ENCODE results near the gene CHAD.

CHAD gene

DNA sequence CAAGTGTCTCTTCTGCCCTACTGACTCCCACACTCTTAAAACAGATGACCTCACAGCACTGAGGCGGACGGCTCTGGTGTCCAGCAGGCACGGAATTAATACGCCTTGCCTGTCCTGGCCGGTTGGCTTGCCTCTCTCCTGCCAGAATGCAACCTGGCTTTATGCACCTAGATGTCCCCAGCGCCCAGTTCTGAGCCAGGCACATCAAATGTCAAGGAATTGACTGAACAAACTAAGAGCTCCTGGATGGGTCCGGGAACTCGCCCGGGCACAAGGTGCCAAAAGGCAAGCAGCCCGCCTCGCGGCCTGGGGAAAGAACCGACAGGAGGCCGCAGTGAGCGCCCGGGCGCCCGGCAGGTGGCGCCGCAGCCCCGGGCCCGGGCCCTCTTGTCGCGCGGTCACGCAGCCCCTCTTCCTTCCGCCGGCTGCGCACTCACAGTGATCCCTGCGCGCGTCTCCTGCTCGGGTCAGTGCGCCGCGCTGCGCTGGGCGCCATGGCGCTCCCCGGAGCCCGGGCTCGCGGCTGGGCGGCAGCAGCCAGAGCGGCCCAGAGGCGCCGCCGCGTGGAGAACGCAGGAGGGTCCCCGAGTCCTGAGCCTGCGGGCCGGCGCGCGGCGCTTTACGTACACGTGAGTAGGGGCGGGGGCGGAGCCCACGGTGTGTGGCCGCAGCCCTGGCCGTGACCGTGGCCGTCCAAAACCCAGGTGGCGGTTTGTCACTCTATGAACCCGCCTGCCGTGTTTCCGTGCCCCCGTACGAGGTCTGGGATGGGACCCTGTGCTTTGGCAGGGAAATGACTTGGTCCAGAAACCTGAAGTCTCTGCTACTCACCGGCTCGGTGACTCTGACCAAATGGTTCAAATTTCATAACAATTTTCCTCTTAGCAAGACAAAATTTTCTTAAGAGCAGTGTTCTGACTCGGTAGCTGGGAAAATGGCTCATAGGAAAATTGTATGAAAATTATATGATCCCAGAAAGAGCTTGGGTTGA lies 10.0 kb upstream of the CHAD start, which contains the start of gene RSAD1 (continued):
- TF ChIP-seq ZNF350 (tag by site-specific recombination; IDR thresholded peaks at IDR 0.05) (no peak), HOXA7 (CRISPR knock-in tag; IDR thresholded peaks at IDR 0.05; ENCODE audit: borderline replicate concordance) (no peak), ZBTB7A (tag by site-specific recombination; IDR thresholded peaks at IDR 0.05; ENCODE audit: low read depth) (no peak), ZBTB17 (tag by site-specific recombination; IDR thresholded peaks at IDR 0.05) (no peak; the same call in 1 of the 2 replicates), ZNF621 (tag by site-specific recombination; IDR thresholded peaks at IDR 0.05) (no peak), ZBTB11 (tag by site-specific recombination; conservative IDR thresholded peaks at IDR 0.05; ENCODE audit: low read depth) (peak; percentile 66), KLF10 (tag by site-specific recombination; IDR thresholded peaks at IDR 0.05) (peak; percentile 88), ZBTB49 (tag by site-specific recombination; IDR thresholded peaks at IDR 0.05; ENCODE audit: low read depth) (no peak), ZNF623 (tag by site-specific recombination; IDR thresholded peaks at IDR 0.05) (no peak), ZNF404 (tag by site-specific recombination; IDR thresholded peaks at IDR 0.05) (no peak), ZNF398 (tag by site-specific recombination; IDR thresholded peaks at IDR 0.05) (no peak), ZBTB44 (tag by site-specific recombination; IDR thresholded peaks at IDR 0.05) (peak; percentile 84), SP2 (tag by site-specific recombination; IDR thresholded peaks at IDR 0.05) (peak; percentile 18), ZNF518A (tag by site-specific recombination; conservative IDR thresholded peaks at IDR 0.05; ENCODE audit: low read depth) (peak; percentile 39), KLF1 (tag by site-specific recombination; IDR thresholded peaks at IDR 0.05) (peak; percentile 60; the same call in 1 of the 2 replicates), ZSCAN30 (tag by site-specific recombination; IDR thresholded peaks at IDR 0.05) (peak; percentile 98)
